GM12874 (cell line): ENCODE results near the gene ABHD14A.

Experiments used
- CTCF ChIP-seq: IDR thresholded peaks from 2 replicates; pipeline ENCODE4 v1.5.1; 2011; ENCODE audit warnings: low read depth, mild to moderate bottlenecking, control low read depth, low read length, moderate library complexity; ENCODE audit not compliant: insufficient read depth

ABHD14A gene

GRCh38 chr3:52001443-52001974 lies 26.6 kb downstream of the ABHD14A start:
- TF ChIP-seq CTCF = peak; percentile 98

- TF ChIP-seq CTCF = no peak
Observed at GRCh38 chr3:52002748-52003147, 27.9 kb downstream of the ABHD14A start.

GRCh38 chr3:52004163-52004787 lies 29.4 kb downstream of the ABHD14A start:
- peak; percentile 59 for TF ChIP-seq CTCF

GRCh38 chr3:52004906-52005395 lies 30.1 kb downstream of the ABHD14A start:
- no peak for TF ChIP-seq CTCF

- no peak for TF ChIP-seq CTCF
Observed at GRCh38 chr3:52005571-52005986, 30.7 kb downstream of the ABHD14A start.

GRCh38 chr3:52006017-52006819 lies 31.4 kb downstream of the ABHD14A start:
- no peak for TF ChIP-seq CTCF

GRCh38 chr3:52006820-52007133 lies 31.9 kb downstream of the ABHD14A start:
- no peak for TF ChIP-seq CTCF
